GM18951 (cell line): ENCODE measurements around the gene CEP250.

Source experiments
- POLR2A ChIP-seq: IDR thresholded peaks from 4 replicates; pipeline ENCODE4 v1.6.1; 2011; ENCODE audit warnings: mild to moderate bottlenecking; ENCODE audit not compliant: insufficient read length, insufficient read depth; ENCODE audit errors: extremely low read depth
- in situ Hi-C: fragments of 300-500 bp; cut with MboI; formaldehyde crosslinking; loops from one replicate; pipeline ENCODE4 v1.12.0; 2022; ENCODE audit warnings: low sequenced_read_pairs, mixed read lengths, inconsistent platforms; ENCODE audit not compliant: unreplicated experiment

The CEP250 gene

DNA sequence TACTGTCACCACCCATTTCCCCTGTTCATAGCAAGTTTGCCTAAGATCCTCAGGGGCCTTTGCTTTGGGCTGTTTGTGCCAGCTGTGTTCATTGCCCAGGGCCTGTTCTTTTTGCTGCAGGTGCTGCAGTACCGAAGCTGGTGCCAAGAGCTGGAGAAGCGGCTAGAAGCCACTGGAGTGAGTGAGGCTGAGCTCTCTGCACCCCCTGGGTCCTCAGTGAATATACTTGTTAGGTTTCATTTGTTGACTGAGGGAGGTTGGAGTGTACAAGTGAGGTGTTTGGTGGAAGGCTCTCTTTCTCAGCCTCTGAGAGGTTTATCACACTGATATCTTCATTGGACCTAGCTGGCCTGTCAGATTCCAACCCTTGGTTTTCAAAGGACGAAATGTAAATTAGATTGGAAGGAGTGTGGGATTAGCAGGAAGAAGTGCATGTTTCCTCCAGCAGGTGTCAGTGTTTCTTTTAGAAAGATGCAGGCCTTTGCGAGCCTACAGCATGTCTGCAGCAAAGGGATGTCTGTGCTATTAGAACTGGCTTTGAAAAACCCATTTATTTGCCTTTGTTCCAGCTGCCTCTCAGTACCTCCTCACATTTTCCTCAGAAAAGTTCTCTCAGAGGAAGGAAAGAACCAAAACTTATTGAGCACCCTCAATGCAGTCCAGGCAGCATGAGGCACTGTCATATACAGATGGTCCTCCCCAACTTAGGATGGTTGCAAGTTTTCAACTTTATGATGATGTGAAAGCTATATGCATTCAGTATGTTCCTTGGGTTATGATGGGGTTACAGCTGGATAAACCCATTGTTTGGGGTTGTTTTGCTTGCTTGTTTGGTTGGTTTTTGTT is 8.3 kb downstream of the CEP250 start:
- in situ Hi-C loops: no loop called here
- TF ChIP-seq POLR2A: no peak

DNA sequence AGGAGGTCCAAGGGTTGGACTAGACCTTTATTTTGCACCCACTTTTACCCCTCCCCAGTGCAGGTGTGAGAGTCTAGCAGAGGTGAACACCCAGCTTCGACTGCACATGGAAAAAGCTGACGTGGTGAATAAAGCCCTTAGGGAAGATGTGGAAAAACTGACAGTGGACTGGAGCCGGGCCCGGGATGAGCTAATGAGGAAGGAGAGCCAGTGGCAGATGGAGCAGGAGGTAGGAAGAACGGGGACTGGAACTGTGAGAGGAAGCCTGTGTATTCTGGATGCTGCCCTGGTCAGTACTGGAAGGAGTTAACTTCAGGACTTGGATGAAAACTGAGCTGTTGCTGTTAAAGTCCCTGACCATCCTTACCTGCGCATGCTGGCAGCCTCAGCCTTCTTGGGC is 10.6 kb downstream of the CEP250 start:
- in situ Hi-C loops: no loop called here
- TF ChIP-seq POLR2A: no peak

DNA sequence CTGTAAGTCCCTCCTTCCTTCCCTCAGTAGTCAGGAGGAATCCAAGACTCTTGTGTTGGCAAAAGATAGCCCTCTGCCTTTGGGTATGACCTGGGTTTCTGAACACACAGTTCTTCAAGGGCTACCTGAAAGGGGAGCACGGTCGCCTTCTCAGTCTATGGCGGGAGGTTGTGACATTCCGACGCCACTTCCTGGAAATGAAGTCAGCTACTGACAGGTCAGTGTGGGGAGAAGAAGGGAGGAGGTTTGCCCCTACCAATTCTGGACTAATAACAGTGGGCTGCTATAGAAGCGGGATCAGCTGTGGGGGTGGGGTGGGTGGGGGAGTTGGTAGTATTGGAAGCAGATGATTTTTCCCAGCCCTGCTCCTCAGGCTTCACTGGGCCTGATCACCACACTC is 11.5 kb downstream of the CEP250 start:
- in situ Hi-C loops: no loop called here
- TF ChIP-seq POLR2A: no peak

DNA sequence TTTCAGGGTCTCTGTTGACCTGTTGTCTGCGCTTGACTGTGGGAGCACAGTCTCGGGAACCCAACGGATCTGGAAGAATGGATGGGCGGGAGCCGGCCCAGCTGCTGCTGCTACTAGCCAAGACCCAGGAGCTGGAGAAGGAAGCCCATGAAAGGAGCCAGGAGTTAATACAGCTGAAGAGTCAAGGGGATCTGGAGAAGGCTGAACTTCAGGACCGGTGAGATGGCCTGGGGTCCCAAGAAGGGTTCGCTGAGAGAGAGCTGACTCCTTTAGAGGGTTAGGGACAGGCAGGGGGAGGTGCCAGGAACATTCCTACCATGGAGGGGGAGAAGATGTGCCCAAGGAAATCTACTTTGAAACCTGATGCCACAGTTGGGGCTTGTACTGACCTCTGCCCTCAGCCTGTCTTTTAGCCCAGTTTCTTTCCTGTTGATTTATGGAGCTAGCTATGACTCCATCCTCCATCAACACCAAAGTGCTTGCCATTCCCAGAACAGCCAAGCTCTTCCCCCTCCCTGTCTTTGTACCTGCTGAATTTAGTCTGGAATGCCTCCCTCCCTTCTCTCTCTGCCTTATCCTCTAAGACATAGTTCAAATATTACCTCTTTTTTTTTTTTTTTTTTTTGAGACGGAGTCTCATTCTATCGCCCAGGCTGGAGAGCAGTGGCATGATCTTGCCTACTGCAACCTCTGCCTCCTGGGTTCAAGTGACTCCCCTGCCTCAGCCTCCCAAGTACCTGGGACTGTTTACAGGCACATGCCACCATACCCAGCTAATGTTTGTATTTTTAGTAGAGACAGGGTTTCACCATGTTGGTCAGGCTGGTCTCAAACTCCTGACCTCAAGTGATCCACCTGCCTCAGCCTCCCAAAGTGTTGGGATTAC is 12.2 kb downstream of the CEP250 start:
- in situ Hi-C loops: no loop called here
- TF ChIP-seq POLR2A: no peak

DNA sequence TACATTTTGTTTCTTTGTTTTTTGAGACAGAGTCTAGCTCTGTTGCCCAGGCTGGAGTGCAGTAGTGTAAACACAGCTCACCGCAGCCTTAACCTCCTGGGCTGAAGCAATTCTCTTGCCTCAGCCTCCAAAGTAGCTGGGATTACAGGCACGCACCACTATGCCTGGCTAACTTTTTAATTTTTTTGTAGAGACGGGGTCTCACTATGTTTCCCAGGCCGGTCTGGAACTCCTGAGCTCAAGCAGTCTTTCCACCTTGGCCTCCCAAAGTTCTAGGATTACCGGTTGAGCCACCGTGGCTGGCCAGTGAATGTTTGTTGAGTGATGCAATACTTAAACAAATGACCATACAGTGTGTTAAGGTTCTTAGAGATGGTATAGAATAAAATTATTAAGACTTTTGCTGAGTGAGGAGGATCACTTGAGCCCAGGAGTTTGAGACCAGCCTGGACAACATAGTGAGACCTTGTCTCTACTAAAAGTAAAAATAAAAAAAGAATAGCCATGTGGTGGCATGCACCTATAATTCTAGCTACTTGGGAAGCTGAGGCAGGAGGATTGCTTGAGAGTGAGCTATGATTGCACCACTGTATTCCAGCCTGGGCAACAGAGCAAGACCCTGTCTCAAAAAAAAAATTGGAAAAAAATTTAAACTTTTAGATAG is 13.4 kb downstream of the CEP250 start:
- no peak for TF ChIP-seq POLR2A
- in situ Hi-C loops: no loop called here

DNA sequence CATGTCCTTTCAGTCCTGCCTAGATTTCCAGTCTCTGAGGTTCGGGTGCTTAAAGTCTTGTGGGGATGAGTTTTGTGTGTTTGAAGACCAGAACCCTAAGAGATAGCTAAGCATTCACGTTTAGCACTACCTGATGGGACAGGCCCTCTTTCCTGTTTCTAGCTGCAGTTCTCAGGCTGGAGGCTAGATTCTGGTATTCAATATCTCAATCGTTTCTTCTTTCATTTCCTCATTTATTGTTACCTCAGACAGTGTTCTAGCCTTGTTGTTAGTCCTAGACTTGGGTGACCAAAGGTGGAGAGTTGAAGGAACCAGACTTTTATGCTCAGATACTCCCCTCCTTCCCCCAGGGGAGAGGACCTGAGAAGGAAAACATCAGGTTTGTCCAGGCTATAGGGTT is 16.8 kb downstream of the CEP250 start:
- no peak for TF ChIP-seq POLR2A
- in situ Hi-C loops: no loop called here

DNA sequence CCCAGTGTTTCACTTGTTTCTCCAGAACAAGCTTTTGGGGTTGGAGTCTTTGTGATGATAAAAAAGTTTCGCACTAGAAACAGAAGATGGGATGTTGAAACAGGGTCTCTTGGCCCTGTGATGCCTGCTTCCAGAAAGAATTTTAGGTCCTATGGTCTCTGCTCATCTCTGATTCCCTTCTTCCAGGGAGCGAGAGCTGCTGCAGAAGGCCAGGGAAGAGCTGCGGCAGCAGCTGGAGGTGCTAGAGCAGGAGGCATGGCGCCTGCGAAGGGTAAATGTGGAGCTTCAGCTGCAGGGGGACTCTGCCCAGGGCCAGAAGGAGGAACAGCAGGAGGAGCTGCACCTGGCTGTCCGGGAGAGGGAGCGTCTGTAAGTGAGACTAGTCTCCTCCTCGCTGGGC is 18.3 kb downstream of the CEP250 start:
- in situ Hi-C loops: no loop called here
- no peak for TF ChIP-seq POLR2A

DNA sequence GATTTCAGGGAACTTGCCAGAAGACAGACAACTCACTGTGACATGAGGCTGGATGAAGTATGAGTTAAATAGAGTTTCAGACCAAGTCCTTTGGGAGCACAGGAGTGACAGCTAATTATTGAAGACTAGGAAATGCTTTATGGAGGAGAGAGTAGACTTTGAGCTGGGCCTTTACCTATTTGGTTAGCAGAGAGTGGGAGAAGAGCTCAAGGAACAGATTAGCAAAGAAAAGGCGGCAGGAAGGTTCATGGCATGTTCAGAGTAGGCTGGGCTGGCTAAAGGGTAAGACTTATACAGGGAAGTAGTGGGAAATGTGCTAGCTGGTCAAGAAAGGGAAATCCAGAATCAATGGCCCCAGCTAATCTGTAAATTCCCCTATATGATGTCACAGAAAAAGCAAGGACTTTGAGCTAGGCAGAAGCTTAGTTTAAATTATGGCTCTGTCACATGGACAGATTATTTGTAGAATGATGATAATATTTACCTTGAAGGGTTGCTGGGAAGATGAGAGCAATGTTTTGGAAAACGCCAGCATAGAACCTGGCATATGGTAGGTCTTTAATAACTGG is 19.0 kb downstream of the CEP250 start:
- in situ Hi-C loops: no loop called here
- TF ChIP-seq POLR2A: no peak

DNA sequence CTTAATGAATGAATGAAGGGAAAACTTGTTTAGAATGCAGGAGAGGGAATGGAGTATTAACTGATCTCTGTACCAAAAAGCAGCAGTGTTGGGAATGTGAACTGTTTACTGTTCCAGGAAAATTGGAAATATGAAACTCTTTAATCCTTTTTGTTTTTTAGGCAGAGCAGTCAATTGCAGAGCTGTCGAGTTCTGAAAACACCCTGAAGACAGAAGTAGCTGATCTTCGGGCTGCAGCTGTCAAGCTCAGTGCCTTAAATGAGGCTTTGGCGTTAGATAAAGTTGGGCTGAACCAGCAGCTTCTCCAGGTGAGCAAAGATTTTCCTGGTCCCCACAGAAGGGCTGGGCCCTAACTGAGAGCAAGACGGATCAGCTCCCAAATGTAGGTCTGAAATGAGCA is 20.9 kb downstream of the CEP250 start:
- in situ Hi-C loops: no loop called here
- no peak for TF ChIP-seq POLR2A

DNA sequence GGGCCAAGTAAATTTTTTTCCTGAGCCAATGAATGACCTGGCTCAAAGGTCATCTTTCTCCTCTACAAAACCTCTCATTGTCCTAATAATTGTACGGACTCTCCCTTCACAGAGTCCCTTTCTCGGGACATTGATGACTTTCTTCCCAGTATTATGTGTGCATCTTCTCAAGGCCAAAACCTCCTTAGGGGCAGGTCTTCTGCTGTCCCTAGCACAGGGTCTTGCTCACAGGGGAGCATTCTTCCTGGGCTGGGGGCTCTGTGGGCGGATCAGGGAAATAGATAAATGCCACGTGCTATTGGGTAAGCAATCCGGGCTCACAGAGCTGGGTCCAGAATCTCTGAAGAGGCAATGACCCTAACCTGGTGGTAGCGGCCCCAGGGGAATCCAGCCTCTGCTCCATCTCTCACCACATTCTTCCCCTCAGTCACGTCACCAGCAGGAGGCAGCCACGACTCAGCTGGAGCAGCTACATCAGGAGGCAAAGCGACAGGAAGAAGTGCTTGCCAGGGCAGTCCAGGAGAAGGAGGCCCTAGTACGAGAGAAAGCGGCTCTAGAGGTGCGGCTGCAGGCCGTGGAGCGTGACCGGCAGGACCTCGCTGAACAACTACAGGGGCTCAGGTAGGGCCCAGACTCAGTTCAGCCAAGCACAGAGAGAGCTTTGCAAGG is 23.5 kb downstream of the CEP250 start:
- in situ Hi-C loops: no loop called here
- TF ChIP-seq POLR2A: no peak

DNA sequence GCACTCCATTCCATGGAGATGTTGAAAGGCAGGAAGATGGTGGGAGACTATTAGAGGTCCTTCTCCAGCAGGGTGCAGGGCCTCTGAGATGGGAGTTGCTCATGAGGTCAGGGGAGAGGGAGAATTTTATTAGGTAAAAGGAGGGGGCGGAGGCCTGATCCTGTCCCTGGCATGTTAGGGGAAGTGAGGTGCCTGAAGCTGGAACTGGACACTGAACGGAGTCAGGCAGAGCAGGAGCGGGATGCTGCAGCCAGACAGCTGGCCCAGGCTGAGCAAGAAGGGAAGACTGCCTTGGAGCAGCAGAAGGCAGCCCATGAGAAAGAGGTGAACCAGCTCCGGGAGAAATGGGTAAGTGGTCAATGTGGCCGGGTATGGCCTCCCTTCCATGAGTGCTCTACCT is 24.4 kb downstream of the CEP250 start:
- in situ Hi-C loops: no loop called here

DNA sequence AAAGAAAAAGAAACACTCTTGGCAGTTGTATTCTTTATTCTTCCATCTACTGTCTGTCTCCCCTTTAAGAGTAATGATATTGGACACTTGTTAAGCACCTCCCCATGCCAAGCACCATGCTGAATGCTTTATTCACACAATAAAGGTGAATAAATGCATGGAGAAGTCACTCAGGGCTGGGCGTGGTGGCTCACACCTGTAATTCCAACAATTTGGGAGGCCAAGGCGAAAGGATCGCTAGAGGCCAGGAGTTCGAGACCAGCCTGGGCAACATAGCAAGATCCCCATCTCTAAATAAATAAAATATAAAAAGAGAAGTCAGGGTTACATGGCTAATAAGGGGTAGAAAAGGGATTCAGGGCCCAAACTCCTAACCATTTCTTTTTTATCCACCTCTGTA is 32.1 kb downstream of the CEP250 start:
- no peak for TF ChIP-seq POLR2A

More for the DNA sequence above, 24.4 kb downstream of the CEP250 start:
- no peak for TF ChIP-seq POLR2A

More for the DNA sequence above, 32.1 kb downstream of the CEP250 start:
- in situ Hi-C loops: no loop called here
